HL-60 (cell line): Measurements from ENCODE around the gene KRT37.

ENCODE experiments used
- DNase-seq, 2 experiments: peaks; one replicate each; pipeline ENCODE4 v3.0.0-alpha.2; 2010 to 2020; ENCODE audit warnings: low read depth in 1 of 2, low spot score in 1 of 2
- H3K27ac ChIP-seq: fragments of 250-450 bp; sonication (Bioruptor Pico); replicated peaks from 2 replicates; pipeline ENCODE4 v1.5.1; 2020; ENCODE audit warnings: mild to moderate bottlenecking, moderate library complexity
- H3K27me3 ChIP-seq: fragments of 250-450 bp; sonication (Bioruptor Pico); 2 replicates; pipeline ENCODE4 v1.5.1; 2021; ENCODE audit warnings: mild to moderate bottlenecking, moderate library complexity; ENCODE audit not compliant: insufficient read depth, poor library complexity, severe bottlenecking
- H3K4me3 ChIP-seq: replicated peaks from 2 replicates; pipeline ENCODE4 v1.5.1; 2011; ENCODE audit warnings: mild to moderate bottlenecking, control low read depth, low read length; ENCODE audit not compliant: insufficient read depth
- CTCF ChIP-seq: IDR thresholded peaks from one replicate; pipeline ENCODE4 v1.5.1; 2011; ENCODE audit warnings: low read length, control low read depth, inconsistent platforms; ENCODE audit not compliant: insufficient read depth
- GABPA ChIP-seq: IDR thresholded peaks from 2 replicates; pipeline ENCODE4 v1.6.1; 2012; ENCODE audit warnings: low read depth
- POLR2AphosphoS5 ChIP-seq: IDR thresholded peaks from 2 replicates; pipeline ENCODE4 v1.6.1; 2012; ENCODE audit warnings: low read depth
- SPI1 ChIP-seq: IDR thresholded peaks from 2 replicates; pipeline ENCODE4 v1.6.1; 2012; ENCODE audit warnings: low read depth, mild to moderate bottlenecking, borderline replicate concordance
- TF ChIP-seq, protein P1 (sequence below): IDR thresholded peaks from 2 replicates; pipeline ENCODE4 v1.6.1; 2012; ENCODE audit warnings: low read depth; ENCODE audit not compliant: insufficient replicate concordance

The KRT37 gene

DNA sequence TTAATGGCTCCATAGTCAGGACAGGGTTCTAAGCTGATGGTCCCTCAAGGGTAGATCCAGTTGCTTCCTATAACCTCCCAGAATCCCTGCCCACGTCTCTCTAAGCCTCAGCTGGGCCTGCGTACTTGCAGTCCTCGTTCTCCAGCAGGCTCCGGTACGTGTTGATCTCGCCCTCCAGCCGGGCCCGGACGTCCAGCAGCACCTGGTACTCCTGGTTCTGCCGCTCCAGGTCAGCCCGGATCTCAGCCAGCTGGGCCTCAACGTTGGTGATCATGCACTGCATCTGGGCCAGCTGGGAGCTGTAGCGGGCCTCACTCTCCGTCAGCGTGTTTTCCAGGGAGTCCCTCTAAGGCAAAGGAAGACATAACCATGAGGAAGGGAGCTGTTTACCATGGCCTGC lies 38.3 kb upstream of the KRT37 start:
- Histone ChIP-seq H3K4me3 (no peak overlapping the region), H3K27ac (no peak overlapping the region), H3K27me3 (no peaks in the 10 kb centered on the region)
- no peak for DNase-seq
- TF ChIP-seq, protein P1, sequence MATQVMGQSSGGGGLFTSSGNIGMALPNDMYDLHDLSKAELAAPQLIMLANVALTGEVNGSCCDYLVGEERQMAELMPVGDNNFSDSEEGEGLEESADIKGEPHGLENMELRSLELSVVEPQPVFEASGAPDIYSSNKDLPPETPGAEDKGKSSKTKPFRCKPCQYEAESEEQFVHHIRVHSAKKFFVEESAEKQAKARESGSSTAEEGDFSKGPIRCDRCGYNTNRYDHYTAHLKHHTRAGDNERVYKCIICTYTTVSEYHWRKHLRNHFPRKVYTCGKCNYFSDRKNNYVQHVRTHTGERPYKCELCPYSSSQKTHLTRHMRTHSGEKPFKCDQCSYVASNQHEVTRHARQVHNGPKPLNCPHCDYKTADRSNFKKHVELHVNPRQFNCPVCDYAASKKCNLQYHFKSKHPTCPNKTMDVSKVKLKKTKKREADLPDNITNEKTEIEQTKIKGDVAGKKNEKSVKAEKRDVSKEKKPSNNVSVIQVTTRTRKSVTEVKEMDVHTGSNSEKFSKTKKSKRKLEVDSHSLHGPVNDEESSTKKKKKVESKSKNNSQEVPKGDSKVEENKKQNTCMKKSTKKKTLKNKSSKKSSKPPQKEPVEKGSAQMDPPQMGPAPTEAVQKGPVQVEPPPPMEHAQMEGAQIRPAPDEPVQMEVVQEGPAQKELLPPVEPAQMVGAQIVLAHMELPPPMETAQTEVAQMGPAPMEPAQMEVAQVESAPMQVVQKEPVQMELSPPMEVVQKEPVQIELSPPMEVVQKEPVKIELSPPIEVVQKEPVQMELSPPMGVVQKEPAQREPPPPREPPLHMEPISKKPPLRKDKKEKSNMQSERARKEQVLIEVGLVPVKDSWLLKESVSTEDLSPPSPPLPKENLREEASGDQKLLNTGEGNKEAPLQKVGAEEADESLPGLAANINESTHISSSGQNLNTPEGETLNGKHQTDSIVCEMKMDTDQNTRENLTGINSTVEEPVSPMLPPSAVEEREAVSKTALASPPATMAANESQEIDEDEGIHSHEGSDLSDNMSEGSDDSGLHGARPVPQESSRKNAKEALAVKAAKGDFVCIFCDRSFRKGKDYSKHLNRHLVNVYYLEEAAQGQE = no peak
- TF ChIP-seq CTCF = no peak
- TF ChIP-seq GABPA = no peak
- no peak for TF ChIP-seq POLR2AphosphoS5
- TF ChIP-seq SPI1 = no peak

- H3K27ac ChIP-seq = no peak overlapping the region
- no peak overlapping the region for H3K4me3 ChIP-seq
- DNase-seq = no peak
- no peak for TF ChIP-seq POLR2AphosphoS5
- TF ChIP-seq, protein P1 = no peak
- no peak for TF ChIP-seq CTCF
- no peak for TF ChIP-seq GABPA
- no peak for TF ChIP-seq SPI1
- H3K27me3 ChIP-seq = no peaks in the 10 kb centered on the region
These were observed 33.3 kb upstream of the KRT37 start for GRCh38 chr17:41457676-41458075.

- H3K27me3 ChIP-seq = no peaks in the 10 kb centered on the region
- no peak overlapping the region for H3K4me3 ChIP-seq
- DNase-seq = no peak
- H3K27ac ChIP-seq = no peak overlapping the region
- TF ChIP-seq GABPA (no peak), SPI1 (no peak), POLR2AphosphoS5 (no peak), CTCF (no peak)
- TF ChIP-seq, protein P1 = no peak
These were observed 31.8 kb upstream of the KRT37 start for GRCh38 chr17:41456204-41456603.
